Memory B cell (primary cell): ENCODE results near the gene CHD2.
A peak's percentile ranks its signal among the peaks of the same experiment; 100 is the strongest.

ENCODE experiments used
- ATAC-seq: fragments of 150-1000 bp; cut with Tn5 transposase; 2 replicates; pipeline ENCODE4 v1.10.0; 2021; ENCODE audit warnings: low read depth, mild to moderate bottlenecking, moderate library complexity
- DNase-seq, 2 donors: peaks; one replicate each; pipeline ENCODE4 v3.0.0; 2022; ENCODE audit warnings: low spot score in 2 of 2
- H3K27ac Mint-ChIP-seq: one replicate; pipeline ENCODE4 v1.8.0; 2022; ENCODE audit warnings: mild to moderate bottlenecking, moderate library complexity, mixed read lengths
- H3K27me3 Mint-ChIP-seq: one replicate; pipeline ENCODE4 v1.8.0; 2022; ENCODE audit warnings: mixed read lengths
- H3K36me3 Mint-ChIP-seq: one replicate; pipeline ENCODE4 v1.8.0; 2022; ENCODE audit warnings: mild to moderate bottlenecking, mixed read lengths
- H3K4me1 Mint-ChIP-seq: one replicate; pipeline ENCODE4 v1.8.0; 2022; ENCODE audit warnings: mixed read lengths
- H3K4me3 Mint-ChIP-seq: one replicate; pipeline ENCODE4 v1.8.0; 2022; ENCODE audit warnings: mild to moderate bottlenecking, moderate library complexity, mixed read lengths
- H3K9me3 Mint-ChIP-seq: one replicate; pipeline ENCODE4 v1.8.0; 2022; ENCODE audit warnings: mixed read lengths

Gene CHD2

GRCh38 chr15:92938387-92938786, 38.3 kb downstream of the CHD2 start:
- peaks cover 4% of the 10 kb centered on the region for H3K4me1 Mint-ChIP-seq
- no peaks in the 10 kb centered on the region for H3K9me3 Mint-ChIP-seq
- DNase-seq, result no peak
- ATAC-seq, result no peak
- peaks cover 46% of the 10 kb centered on the region for H3K36me3 Mint-ChIP-seq
- H3K27me3 Mint-ChIP-seq, result no peaks in the 10 kb centered on the region
- H3K27ac Mint-ChIP-seq, result peak overlapping the region; percentile 53
- H3K4me3 Mint-ChIP-seq, result no peak overlapping the region

- ATAC-seq, result no peak
- DNase-seq, result no peak
- H3K27ac Mint-ChIP-seq, result no peak overlapping the region
- peaks cover 2% of the 10 kb centered on the region for H3K4me1 Mint-ChIP-seq
- no peaks in the 10 kb centered on the region for H3K27me3 Mint-ChIP-seq
- H3K4me3 Mint-ChIP-seq, result no peak overlapping the region
- no peaks in the 10 kb centered on the region for H3K9me3 Mint-ChIP-seq
- H3K36me3 Mint-ChIP-seq, result peaks cover 49% of the 10 kb centered on the region
Observed at GRCh38 chr15:92941668-92942067, 41.5 kb downstream of the CHD2 start.

GRCh38 chr15:92942706-92943105, 42.6 kb downstream of the CHD2 start:
- H3K36me3 Mint-ChIP-seq, result peaks cover 54% of the 10 kb centered on the region
- H3K4me1 Mint-ChIP-seq, result no peaks in the 10 kb centered on the region
- H3K27me3 Mint-ChIP-seq, result no peaks in the 10 kb centered on the region
- no peak overlapping the region for H3K27ac Mint-ChIP-seq
- peaks cover 7% of the 10 kb centered on the region for H3K9me3 Mint-ChIP-seq
- DNase-seq (no peak), ATAC-seq (no peak)
- no peak overlapping the region for H3K4me3 Mint-ChIP-seq

GRCh38 chr15:92943581-92943980, 43.5 kb downstream of the CHD2 start:
- Mint-ChIP-seq H3K4me1 (no peaks in the 10 kb centered on the region), H3K9me3 (peaks cover 9% of the 10 kb centered on the region)
- no peak for DNase-seq

GRCh38 chr15:92944946-92945521, 44.9 kb downstream of the CHD2 start:
- ATAC-seq (no peak), DNase-seq (no peak)
- Mint-ChIP-seq H3K27me3 (no peaks in the 10 kb centered on the region), H3K4me1 (no peaks in the 10 kb centered on the region), H3K27ac (peak overlapping the region; percentile 61), H3K4me3 (no peak overlapping the region), H3K36me3 (peaks cover 63% of the 10 kb centered on the region), H3K9me3 (peaks cover 13% of the 10 kb centered on the region)

More at GRCh38 chr15:92943581-92943980, 43.5 kb downstream of the CHD2 start:
- no peak overlapping the region for H3K4me3 Mint-ChIP-seq
- no peak for ATAC-seq
- no peaks in the 10 kb centered on the region for H3K27me3 Mint-ChIP-seq
- peaks cover 56% of the 10 kb centered on the region for H3K36me3 Mint-ChIP-seq
- no peak overlapping the region for H3K27ac Mint-ChIP-seq

- Mint-ChIP-seq H3K9me3 (peaks cover 13% of the 10 kb centered on the region), H3K4me3 (no peak overlapping the region)
Observed at GRCh38 chr15:92947071-92947730, 47.1 kb downstream of the CHD2 start.

GRCh38 chr15:92949604-92950249, 49.6 kb downstream of the CHD2 start:
- peaks cover 13% of the 10 kb centered on the region for H3K9me3 Mint-ChIP-seq
- peaks cover 52% of the 10 kb centered on the region for H3K36me3 Mint-ChIP-seq
- peak overlapping the region; percentile 31 for H3K27ac Mint-ChIP-seq
- H3K27me3 Mint-ChIP-seq, result no peaks in the 10 kb centered on the region
- DNase-seq, result no peak
- ATAC-seq, result no peak
- no peak overlapping the region for H3K4me3 Mint-ChIP-seq
- H3K4me1 Mint-ChIP-seq, result peaks cover 2% of the 10 kb centered on the region

More at GRCh38 chr15:92947071-92947730, 47.1 kb downstream of the CHD2 start:
- peaks cover 2% of the 10 kb centered on the region for H3K4me1 Mint-ChIP-seq
- DNase-seq, result no peak
- H3K27ac Mint-ChIP-seq, result peak overlapping the region; percentile 76
- no peaks in the 10 kb centered on the region for H3K27me3 Mint-ChIP-seq
- peaks cover 65% of the 10 kb centered on the region for H3K36me3 Mint-ChIP-seq
- no peak for ATAC-seq

- Mint-ChIP-seq H3K4me1 (peaks cover 2% of the 10 kb centered on the region), H3K9me3 (peaks cover 12% of the 10 kb centered on the region), H3K36me3 (peaks cover 46% of the 10 kb centered on the region), H3K4me3 (no peak overlapping the region), H3K27ac (no peak overlapping the region), H3K27me3 (no peaks in the 10 kb centered on the region)
- DNase-seq, result no peak
- ATAC-seq, result no peak
Observed at GRCh38 chr15:92951800-92952457, 51.8 kb downstream of the CHD2 start.

GRCh38 chr15:92952458-92952850, 52.3 kb downstream of the CHD2 start:
- Mint-ChIP-seq H3K36me3 (peaks cover 46% of the 10 kb centered on the region), H3K4me1 (peaks cover 5% of the 10 kb centered on the region), H3K4me3 (no peak overlapping the region), H3K27ac (no peak overlapping the region), H3K9me3 (peaks cover 7% of the 10 kb centered on the region), H3K27me3 (no peaks in the 10 kb centered on the region)
- ATAC-seq (no peak), DNase-seq (no peak)

- DNase-seq (no peak), ATAC-seq (no peak)
- no peak overlapping the region for H3K4me3 Mint-ChIP-seq
- H3K27ac Mint-ChIP-seq, result no peak overlapping the region
- H3K4me1 Mint-ChIP-seq, result peaks cover 11% of the 10 kb centered on the region
- peaks cover 44% of the 10 kb centered on the region for H3K36me3 Mint-ChIP-seq
- no peaks in the 10 kb centered on the region for H3K27me3 Mint-ChIP-seq
- peaks cover 4% of the 10 kb centered on the region for H3K9me3 Mint-ChIP-seq
Observed at GRCh38 chr15:92953566-92953965, 53.4 kb downstream of the CHD2 start.

GRCh38 chr15:92954002-92954401, 53.9 kb downstream of the CHD2 start:
- Mint-ChIP-seq H3K36me3 (peaks cover 44% of the 10 kb centered on the region), H3K27ac (no peak overlapping the region), H3K4me3 (no peak overlapping the region)

GRCh38 chr15:92954578-92954977, 54.5 kb downstream of the CHD2 start:
- no peak overlapping the region for H3K4me3 Mint-ChIP-seq
- ATAC-seq (peak; percentile 29), DNase-seq (no peak)
- peaks cover 11% of the 10 kb centered on the region for H3K4me1 Mint-ChIP-seq
- no peaks in the 10 kb centered on the region for H3K27me3 Mint-ChIP-seq
- H3K9me3 Mint-ChIP-seq, result peaks cover 4% of the 10 kb centered on the region
- H3K36me3 Mint-ChIP-seq, result peaks cover 40% of the 10 kb centered on the region
- H3K27ac Mint-ChIP-seq, result no peak overlapping the region

More at GRCh38 chr15:92954002-92954401, 53.9 kb downstream of the CHD2 start:
- Mint-ChIP-seq H3K27me3 (no peaks in the 10 kb centered on the region), H3K4me1 (peaks cover 11% of the 10 kb centered on the region), H3K9me3 (peaks cover 4% of the 10 kb centered on the region)
- DNase-seq, result no peak
- ATAC-seq, result no peak

- Mint-ChIP-seq H3K4me1 (peaks cover 11% of the 10 kb centered on the region), H3K4me3 (no peak overlapping the region), H3K9me3 (no peaks in the 10 kb centered on the region), H3K27me3 (no peaks in the 10 kb centered on the region), H3K27ac (peak overlapping the region; percentile 19), H3K36me3 (peaks cover 32% of the 10 kb centered on the region)
- DNase-seq (no peak), ATAC-seq (no peak)
Observed at GRCh38 chr15:92955706-92956105, 55.6 kb downstream of the CHD2 start.

- H3K4me1 Mint-ChIP-seq, result peaks cover 14% of the 10 kb centered on the region
- H3K36me3 Mint-ChIP-seq, result peaks cover 40% of the 10 kb centered on the region
- H3K27me3 Mint-ChIP-seq, result no peaks in the 10 kb centered on the region
- H3K27ac Mint-ChIP-seq, result peak overlapping the region; percentile 33
- ATAC-seq (peak; percentile 35), DNase-seq (no peak)
- H3K4me3 Mint-ChIP-seq, result no peak overlapping the region
- H3K9me3 Mint-ChIP-seq, result no peaks in the 10 kb centered on the region
Observed at GRCh38 chr15:92958105-92958504, 58.0 kb downstream of the CHD2 start.
